ENCODE data around the gene HOXA11. TPM values are rescaled to one million over a fixed set of nuclear protein-coding genes. Genes with fewer than 3 reads are reported as not detected.

Gene HOXA11
- total RNA-seq, 1 experiment from 2014 or later = not detected

GRCh38 chr7:27170426-27171324 is 14.4 kb downstream of the HOXA11 start:
- no peaks in the 10 kb centered on the region for H3K79me1 ChIP-seq (ENCODE audit: insufficient read depth, low read depth, low read length, poor library complexity, severe bottlenecking)
- no peak overlapping the region for H3K23ac ChIP-seq (ENCODE audit: insufficient read length, low read depth, low read length)
- Mint-ChIP-seq H3K27me3 (ENCODE audit: low read depth) (peaks cover 98% of the 10 kb centered on the region), H3K4me1 (peaks cover 0 to 6% of the 10 kb centered on the region in 2 experiments; a peak in 2 of 4 replicates), H3K27ac (no peak overlapping the region), H3K4me3 (no peak overlapping the region), H3K9me3 (peaks cover 6 to 25% of the 10 kb centered on the region in 2 experiments), H3K36me3 (ENCODE audit: insufficient read depth in 1 of 3, low read depth in 3 of 3) (no peaks in the 10 kb centered on the region; a peak in 1 of 7 replicates)
- H4K91ac ChIP-seq (ENCODE audit: insufficient read length, low read depth, low read length) = no peak overlapping the region
- no peaks in the 10 kb centered on the region for H3K4me1 ChIP-seq (ENCODE audit: insufficient read depth, low read length)
- no peak overlapping the region for H2BK20ac ChIP-seq (ENCODE audit: low read depth, low read length, poor library complexity, severe bottlenecking)
- H3K4ac ChIP-seq (ENCODE audit: low read depth, low read length) = no peak overlapping the region
- H2BK15ac ChIP-seq (ENCODE audit: low read depth, low read length) = no peak overlapping the region
- no peak overlapping the region for H3K56ac ChIP-seq (ENCODE audit: insufficient read length, low read depth, low read length)
- H2BK5ac ChIP-seq (ENCODE audit: insufficient read length, low read length) = no peak overlapping the region
- no peak overlapping the region for H3K18ac ChIP-seq (ENCODE audit: insufficient read length, low read depth, low read length)
- no peak overlapping the region for H4K8ac ChIP-seq (replicated peaks; ENCODE audit: insufficient read length, low read depth, low read length)
- no peak overlapping the region for H3K4me2 ChIP-seq (ENCODE audit: insufficient read depth, insufficient read length, low read length)
- no peaks in the 10 kb centered on the region for H4K20me1 ChIP-seq (ENCODE audit: control insufficient read depth, insufficient read depth, insufficient read length)
- peaks cover 97% of the 10 kb centered on the region for H3K27me3 ChIP-seq (ENCODE audit: insufficient read depth, low read length)
- no peak overlapping the region for H2BK12ac ChIP-seq (ENCODE audit: insufficient read length, low read depth, low read length)
- no CpG with 5 or more reads among the region's 11 CpGs for WGBS (ENCODE audit: extremely low coverage, insufficient read length, low lambda C conversion rate)
- H2AFZ ChIP-seq (ENCODE audit: low read length) = no peak overlapping the region
- H3K14ac ChIP-seq (ENCODE audit: insufficient read depth, low read length) = no peak overlapping the region
- no peak overlapping the region for H2BK120ac ChIP-seq (ENCODE audit: low read depth, low read length, poor library complexity, severe bottlenecking)
- no peaks in the 10 kb centered on the region for H3K23me2 ChIP-seq (ENCODE audit: insufficient read length, low read depth, low read length, poor library complexity, severe bottlenecking)
- no peak overlapping the region for H3K9ac ChIP-seq (ENCODE audit: extremely low read depth, insufficient read length, low read length)
- TF ChIP-seq CTCF (conservative IDR thresholded peaks at IDR 0.05) = no peak
- H3K9me3 ChIP-seq (ENCODE audit: control insufficient read depth, low read depth, low read length) = no peaks in the 10 kb centered on the region
- H2AK5ac ChIP-seq (ENCODE audit: insufficient read length, low read length) = no peak overlapping the region
- no peak overlapping the region for H3K27ac ChIP-seq (ENCODE audit: insufficient read length, low read depth, low read length)
- no peak overlapping the region for H3T11ph ChIP-seq (ENCODE audit: low read length)
- H4K5ac ChIP-seq (ENCODE audit: insufficient read length, low read depth, low read length) = no peak overlapping the region
- H3K79me2 ChIP-seq (ENCODE audit: insufficient read depth, low read length) = no peaks in the 10 kb centered on the region
- DNase-seq = no peak

All from H9 (cell line).